Smooth muscle cell (in vitro differentiated cells): ENCODE measurements around the gene TARBP2. TPM values are rescaled to one million over a fixed set of nuclear protein-coding genes. Genes with fewer than 3 reads are reported as not detected.
A peak's percentile ranks its signal among the peaks of the same experiment; 100 is the strongest.

Source experiments
- DNase-seq: peaks from one replicate; lab custom pipeline; 2025; ENCODE audit not compliant: unreplicated experiment; lab: John Stamatoyannopoulos, UW
- H2AFZ ChIP-seq: fragments of 200-600 bp; sonication (generic); 2 replicates; pipeline ENCODE4 v1.6.0; 2016; ENCODE audit warnings: antibody characterized with exemption, low read depth, mild to moderate bottlenecking
- H3F3A ChIP-seq: fragments of 200-600 bp; sonication (generic); 2 replicates; pipeline ENCODE4 v1.6.0; 2017; ENCODE audit warnings: antibody characterized with exemption, low read depth
- H3K27ac ChIP-seq: fragments of 200-600 bp; sonication (generic); 2 replicates; pipeline ENCODE4 v1.5.1; 2016; ENCODE audit warnings: low read depth, mild to moderate bottlenecking
- H3K27me3 ChIP-seq: fragments of 200-600 bp; sonication (generic); 2 replicates; pipeline ENCODE4 v1.6.1; 2016; ENCODE audit warnings: low read depth, mild to moderate bottlenecking
- H3K36me3 ChIP-seq: fragments of 200-600 bp; sonication (generic); 2 replicates; pipeline ENCODE4 v1.5.1; 2016; ENCODE audit warnings: low read depth
- H3K4me1 ChIP-seq: fragments of 200-600 bp; sonication (generic); 2 replicates; pipeline ENCODE4 v1.5.1; 2016; ENCODE audit warnings: low read depth
- H3K4me2 ChIP-seq: fragments of 200-600 bp; sonication (generic); 2 replicates; pipeline ENCODE4 v1.6.0; 2016; ENCODE audit warnings: mild to moderate bottlenecking
- H3K4me3 ChIP-seq: fragments of 200-600 bp; sonication (generic); 2 replicates; pipeline ENCODE4 v1.5.1; 2016; ENCODE audit warnings: mild to moderate bottlenecking
- H3K79me2 ChIP-seq: fragments of 200-600 bp; sonication (generic); 2 replicates; pipeline ENCODE4 v1.6.0; 2016; ENCODE audit warnings: low read depth, mild to moderate bottlenecking
- H3K9ac ChIP-seq: fragments of 200-600 bp; sonication (generic); 2 replicates; pipeline ENCODE4 v1.6.0; 2016; ENCODE audit warnings: low read depth
- H3K9me3 ChIP-seq: fragments of 200-600 bp; sonication (generic); replicated peaks from 2 replicates; pipeline ENCODE4 v1.5.1; 2016; ENCODE audit warnings: low read depth
- H4K20me1 ChIP-seq: fragments of 200-600 bp; sonication (generic); 2 replicates; pipeline ENCODE4 v1.6.0; 2016; ENCODE audit warnings: low read depth
- CTCF ChIP-seq: fragments of 200-600 bp; sonication (generic); IDR thresholded peaks from 2 replicates; pipeline ENCODE4 v1.5.1; 2017; ENCODE audit warnings: borderline replicate concordance, mild to moderate bottlenecking, antibody characterized with exemption; ENCODE audit not compliant: insufficient read depth, poor library complexity, severe bottlenecking
- WGBS: methylation state at CpG from one replicate; pipeline ENCODE4 v1.1.7; 2016; ENCODE audit warnings: low lambda C conversion rate; 5-methylcytosine and 5-hydroxymethylcytosine counted together
- polyA plus RNA-seq: library from polyadenylated mRNA; unstranded; fragments of >200 nt; fragmentation: Nextera tagmentation; extraction: Ambion mirVana; gene quantifications from 2 replicates; pipeline ENCODE4 v1.2.1, GENCODE V29; 2016
- total RNA-seq: library from RNA; depleted of rRNA; stranded (reverse); fragments of >200 nt; gene quantifications from 2 replicates; pipeline ENCODE4 v1.2.3, GENCODE V29; 2014

Gene TARBP2
- total and polyA plus RNA-seq, 2 experiments from 2014 or later = 31.8 to 47.5 TPM

GRCh38 chr12:53464685-53465418 is 36.2 kb upstream of the TARBP2 start:
- H3K9ac ChIP-seq = no peak overlapping the region
- no peak overlapping the region for H2AFZ ChIP-seq
- 98% methylated on average over 11 of the region's 11 CpGs for WGBS
- DNase-seq = no peak
- H3K9me3 ChIP-seq = no peaks in the 10 kb centered on the region
- H3K4me2 ChIP-seq = no peak overlapping the region
- no peak overlapping the region for H3K4me3 ChIP-seq
- peaks cover 100% of the 10 kb centered on the region for H4K20me1 ChIP-seq
- H3K36me3 ChIP-seq = peaks cover 79% of the 10 kb centered on the region
- H3K27me3 ChIP-seq = no peaks in the 10 kb centered on the region
- peaks cover 32% of the 10 kb centered on the region for H3K4me1 ChIP-seq
- TF ChIP-seq CTCF = no peak
- H3F3A ChIP-seq = peaks cover 50% of the 10 kb centered on the region
- peaks cover 99% of the 10 kb centered on the region for H3K79me2 ChIP-seq
- peak overlapping the region; percentile 13 for H3K27ac ChIP-seq

GRCh38 chr12:53465679-53466078 is 35.4 kb upstream of the TARBP2 start:
- Histone ChIP-seq H3K36me3 (peaks cover 75% of the 10 kb centered on the region), H3K27ac (no peak overlapping the region)
- 87% methylated on average over 2 of the region's 2 CpGs for WGBS

GRCh38 chr12:53466640-53467039 is 34.4 kb upstream of the TARBP2 start:
- H3K9ac ChIP-seq = no peak overlapping the region
- 89% methylated on average over 4 of the region's 4 CpGs for WGBS
- no peak for TF ChIP-seq CTCF
- H3K27ac ChIP-seq = no peak overlapping the region
- no peaks in the 10 kb centered on the region for H3K9me3 ChIP-seq
- no peak overlapping the region for H3K4me3 ChIP-seq
- peaks cover 96% of the 10 kb centered on the region for H3K79me2 ChIP-seq
- no peak overlapping the region for H2AFZ ChIP-seq
- no peaks in the 10 kb centered on the region for H3K27me3 ChIP-seq
- H4K20me1 ChIP-seq = peaks cover 99% of the 10 kb centered on the region
- H3K4me1 ChIP-seq = peaks cover 19% of the 10 kb centered on the region
- no peak overlapping the region for H3K4me2 ChIP-seq
- H3K36me3 ChIP-seq = peaks cover 69% of the 10 kb centered on the region
- peaks cover 51% of the 10 kb centered on the region for H3F3A ChIP-seq
- no peak for DNase-seq

More at GRCh38 chr12:53465679-53466078, 35.4 kb upstream of the TARBP2 start:
- DNase-seq = no peak
- Histone ChIP-seq H3F3A (peaks cover 49% of the 10 kb centered on the region), H3K79me2 (peaks cover 98% of the 10 kb centered on the region), H3K4me3 (no peak overlapping the region), H3K4me2 (no peak overlapping the region), H3K9me3 (no peaks in the 10 kb centered on the region), H2AFZ (no peak overlapping the region), H3K27me3 (no peaks in the 10 kb centered on the region), H3K4me1 (peaks cover 29% of the 10 kb centered on the region), H3K9ac (no peak overlapping the region), H4K20me1 (peaks cover 100% of the 10 kb centered on the region)
- no peak for TF ChIP-seq CTCF

- H3K9ac ChIP-seq = no peak overlapping the region
- no peaks in the 10 kb centered on the region for H3K9me3 ChIP-seq
- 96% methylated on average over 5 of the region's 5 CpGs for WGBS
- no peak for DNase-seq
- no peak for TF ChIP-seq CTCF
- H3K36me3 ChIP-seq = peaks cover 65% of the 10 kb centered on the region
- H3K27me3 ChIP-seq = no peaks in the 10 kb centered on the region
- no peak overlapping the region for H2AFZ ChIP-seq
- H3K27ac ChIP-seq = no peak overlapping the region
- peaks cover 15% of the 10 kb centered on the region for H3K4me1 ChIP-seq
- peaks cover 56% of the 10 kb centered on the region for H3F3A ChIP-seq
- H4K20me1 ChIP-seq = peaks cover 99% of the 10 kb centered on the region
- no peak overlapping the region for H3K4me3 ChIP-seq
- H3K4me2 ChIP-seq = no peak overlapping the region
- H3K79me2 ChIP-seq = peaks cover 96% of the 10 kb centered on the region
Observed at GRCh38 chr12:53467082-53467481, 34.0 kb upstream of the TARBP2 start.
